Left cardiac atrium (tissue), 4 donors: ENCODE data around the gene TMEM266. TPM values are rescaled to one million over a fixed set of nuclear protein-coding genes. Genes with fewer than 3 reads are reported as not detected.

Source experiments
- ATAC-seq, 2 donors: fragments of 200-7000 bp; cut with Tn5 transposase; one replicate each; pipeline ENCODE4 v1.9.1; 2020; ENCODE audit warnings: mild to moderate bottlenecking in 2 of 2, moderate library complexity in 2 of 2
- DNase-seq: peaks from one replicate; pipeline ENCODE4 v3.0.0-alpha.2; 2020
- intact Hi-C, 2 donors: fragments of 100-400 bp; cut with DNase I; formaldehyde crosslinking; loops; one replicate each; pipeline versions ENCODE4 v1.14.1 to v1.15.1; 2022 to 2023
- total RNA-seq, 2 donors: library from RNA; stranded (reverse); fragmentation: NEBNext Ultra II Directional; extraction: Animal tissue kit (Norgen Biotek cat#: 25700); gene quantifications; one replicate each; pipeline ENCODE4 v1.2.1, GENCODE V29; 2021
- donor health status: DM: no; HTN: yes; CAD: no.
- donor health status: DM: no; HTN: yes; CAD: no; lungs with severe emphysema.
- donor health status: DM: yes; HTN: yes; CAD: no.
- donor health status: Dilated cardiomyopathy.

TMEM266 gene
- total RNA-seq, 2 donors from 2014 or later, result 0.12 to 0.29 TPM

DNA sequence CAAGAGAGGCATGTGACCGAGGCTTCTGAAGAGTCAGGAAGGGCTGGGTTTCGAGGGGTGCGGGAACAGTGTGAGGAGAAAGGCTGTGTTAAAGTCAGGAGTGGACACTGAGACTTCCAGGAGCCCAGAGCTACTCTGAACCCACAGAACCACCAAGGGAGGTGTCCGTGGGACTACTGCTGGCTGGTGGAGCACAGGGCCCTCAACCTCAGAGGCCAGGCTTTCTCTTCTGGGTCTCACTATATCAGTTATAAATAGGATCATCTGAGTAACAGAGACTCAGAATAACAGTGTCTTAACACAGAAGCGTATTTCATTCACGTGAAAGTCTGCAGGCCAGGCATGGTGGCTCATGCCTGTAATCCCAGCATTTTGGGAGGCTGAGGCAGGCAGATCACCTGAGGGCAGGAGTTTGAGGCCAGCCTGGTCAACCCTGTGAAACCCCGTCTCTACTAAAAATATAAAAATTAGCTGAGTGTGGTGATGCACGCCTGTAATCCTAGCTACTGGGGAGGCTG is 113.6 kb downstream of the TMEM266 start:
- intact Hi-C loops, result no loop called here
- DNase-seq (no peak), ATAC-seq (no peak)

DNA sequence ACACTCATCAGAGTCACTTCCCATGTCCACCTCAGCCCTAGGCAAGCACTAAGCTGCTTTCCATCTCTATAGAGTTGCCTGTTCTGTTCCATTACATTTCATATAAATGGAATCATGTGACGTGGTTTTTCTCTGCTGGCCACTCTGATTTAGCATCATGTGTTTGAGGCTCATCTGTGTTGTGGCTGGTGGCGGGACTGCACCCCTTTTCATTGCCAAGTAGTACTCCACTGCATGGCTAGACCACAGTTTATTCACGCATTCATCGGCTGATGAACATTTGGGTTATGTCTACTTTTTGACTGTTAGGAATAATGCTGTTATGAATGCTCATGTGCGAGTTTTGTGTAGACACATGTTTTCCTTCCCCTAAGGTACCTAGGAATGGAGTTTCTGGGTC is 114.9 kb downstream of the TMEM266 start:
- intact Hi-C loops, result no loop called here
- ATAC-seq (no peak), DNase-seq (no peak)

DNA sequence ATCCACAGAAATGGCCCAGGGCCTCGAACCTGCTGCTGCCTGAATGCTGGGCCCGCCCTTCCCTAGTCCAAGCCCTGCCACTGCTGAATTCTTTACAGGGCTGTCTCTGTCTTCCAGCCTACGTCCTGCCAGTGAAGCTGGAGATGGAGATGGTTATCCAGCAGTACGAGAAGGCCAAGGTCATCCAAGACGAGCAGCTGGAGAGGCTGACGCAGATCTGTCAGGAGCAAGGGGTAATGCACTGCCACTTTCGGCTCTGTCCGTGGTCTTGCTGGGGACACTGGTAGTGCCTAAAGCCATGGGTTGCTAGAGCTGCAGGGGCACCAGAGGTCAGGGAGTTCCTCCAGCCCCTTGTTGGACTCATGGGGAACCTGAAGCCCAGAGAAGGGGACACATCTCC is 115.7 kb downstream of the TMEM266 start:
- DNase-seq (no peak), ATAC-seq (no peak)
- intact Hi-C loops, result no loop called here

DNA sequence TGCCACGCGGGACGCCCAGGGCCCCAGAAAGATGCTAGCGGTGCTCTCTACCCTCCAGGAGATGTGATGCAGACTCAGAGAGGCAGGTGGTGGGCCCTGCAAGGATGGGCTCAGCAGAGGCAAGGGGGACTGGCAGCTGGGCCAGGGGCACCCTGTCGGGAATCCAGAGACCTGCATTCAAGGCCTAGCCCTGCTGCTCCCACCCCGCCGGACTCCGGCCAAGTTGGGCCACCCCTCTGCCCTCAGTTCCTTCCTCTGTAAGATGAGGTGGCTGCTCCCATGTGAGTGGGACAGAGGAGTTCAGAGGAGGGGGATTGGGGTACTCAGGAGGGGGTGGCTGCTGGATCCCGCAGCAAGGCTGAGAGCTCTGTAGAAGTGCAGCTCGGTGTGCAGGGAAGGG is 116.3 kb downstream of the TMEM266 start:
- intact Hi-C loops, result no loop called here
- DNase-seq (no peak), ATAC-seq (no peak)

DNA sequence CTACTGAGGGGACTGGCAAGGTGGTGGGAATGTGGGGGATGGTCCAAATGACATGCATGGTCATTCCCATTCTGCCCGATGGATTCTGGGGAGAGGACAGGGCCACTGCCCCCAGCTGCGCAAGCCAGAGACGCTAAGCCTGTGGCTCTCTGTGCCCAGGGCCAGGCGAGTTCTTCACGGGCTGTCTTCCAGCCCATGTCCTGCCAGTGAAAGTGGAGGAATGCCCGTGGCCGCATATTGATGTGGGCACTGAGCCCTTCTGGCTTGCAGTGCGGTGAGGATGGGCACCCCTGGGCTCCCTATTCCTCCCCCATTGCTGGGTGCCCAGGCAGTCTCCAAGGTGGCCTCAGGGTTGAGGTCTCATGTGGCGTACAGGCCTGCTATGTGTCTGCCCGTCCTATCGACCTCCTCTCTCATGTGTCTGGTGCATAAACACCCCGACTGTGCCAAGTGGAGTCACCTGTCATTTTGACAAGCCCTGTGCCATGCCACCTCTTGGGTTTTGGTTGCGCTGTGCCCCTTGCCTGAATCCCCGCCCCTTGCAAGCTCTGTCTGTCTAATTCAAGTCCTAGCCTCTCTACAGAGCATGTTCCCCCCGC is 116.8 kb downstream of the TMEM266 start:
- DNase-seq (no peak), ATAC-seq (no peak)
- intact Hi-C loops, result no loop called here

DNA sequence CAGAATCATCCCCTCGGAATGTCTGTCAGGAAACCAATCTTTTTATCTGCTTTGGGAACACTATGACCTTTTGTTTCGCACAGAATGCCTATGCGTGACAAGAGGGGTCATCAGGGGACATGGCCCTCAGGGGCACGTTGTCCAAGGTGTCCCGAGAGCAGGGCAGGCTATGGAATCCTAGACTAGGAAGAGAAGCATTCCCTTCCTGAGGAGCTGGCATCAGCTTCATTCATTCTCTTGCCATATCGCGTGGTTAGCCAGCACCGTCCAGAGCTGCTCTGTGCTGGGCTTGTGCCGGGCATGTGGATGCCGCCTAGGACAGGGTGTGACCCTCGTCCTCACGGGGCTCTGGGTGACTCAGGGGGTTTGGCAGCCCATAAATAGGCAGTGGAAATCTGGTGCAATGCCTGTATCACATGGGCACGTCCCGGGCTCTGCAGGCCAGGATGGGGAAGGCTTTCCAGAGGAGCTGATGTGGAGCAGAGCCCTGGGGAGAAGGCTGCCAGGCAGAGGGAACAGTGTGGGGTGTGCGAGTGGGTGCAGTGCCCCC is 117.8 kb downstream of the TMEM266 start:
- ATAC-seq, result peak; percentile 70 to 81
- intact Hi-C loops, result no loop called here
- DNase-seq, result peak; percentile 61

DNA sequence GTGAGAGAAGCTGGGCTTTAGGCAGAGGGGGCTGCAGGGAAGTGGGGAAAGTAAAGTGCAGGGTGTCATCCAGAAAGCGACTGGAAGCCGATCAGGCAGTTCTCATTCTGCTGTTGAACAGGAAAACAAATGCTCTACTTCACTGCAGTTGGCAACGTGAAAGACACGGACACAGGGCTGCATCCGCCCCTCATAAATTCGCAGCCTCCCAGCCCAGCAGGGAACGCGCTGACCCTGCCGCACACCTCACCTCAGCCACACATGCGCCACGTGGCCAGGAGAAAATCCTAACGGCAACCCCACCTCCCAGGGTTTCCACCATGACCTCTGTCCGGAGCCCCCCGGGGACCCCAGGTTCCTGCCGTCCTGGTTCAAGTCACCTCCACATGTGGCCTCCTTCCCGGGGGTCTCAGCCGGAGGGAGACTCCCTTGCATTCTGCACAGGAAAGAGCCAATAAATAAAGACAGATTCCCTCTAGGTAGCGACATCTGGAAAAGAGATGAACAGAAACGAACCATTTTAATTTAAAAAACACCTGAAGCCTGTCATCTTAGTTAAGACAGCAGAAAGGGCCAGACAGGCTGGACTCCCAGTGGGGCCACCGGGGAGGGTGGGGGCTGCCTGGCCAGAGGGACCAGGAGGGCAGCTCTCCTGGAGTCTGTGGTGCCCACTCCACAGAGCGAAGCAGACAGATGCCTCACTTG is 118.7 kb downstream of the TMEM266 start:
- ATAC-seq, result no peak
- intact Hi-C loops, result no loop called here
- DNase-seq, result no peak

DNA sequence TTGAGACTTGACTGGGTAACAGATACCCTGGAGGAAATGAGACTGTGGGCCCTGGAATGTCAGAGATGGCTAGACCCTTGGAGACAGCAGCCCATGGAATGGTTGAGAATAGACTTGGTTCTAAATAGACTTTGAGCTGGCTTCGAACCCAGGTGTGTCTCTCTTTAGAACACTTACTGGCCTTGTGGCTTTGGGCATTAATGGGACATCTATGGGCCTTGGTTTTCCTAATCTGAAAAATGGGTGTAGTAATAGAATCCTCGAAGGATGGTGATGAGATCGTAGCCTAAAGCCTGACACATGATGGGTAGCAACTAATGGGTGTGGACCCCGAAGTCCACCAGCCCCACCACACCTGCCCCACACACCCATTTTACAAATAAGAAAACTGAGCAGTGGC is 119.2 kb downstream of the TMEM266 start:
- DNase-seq (no peak), ATAC-seq (no peak)
- intact Hi-C loops, result no loop called here

DNA sequence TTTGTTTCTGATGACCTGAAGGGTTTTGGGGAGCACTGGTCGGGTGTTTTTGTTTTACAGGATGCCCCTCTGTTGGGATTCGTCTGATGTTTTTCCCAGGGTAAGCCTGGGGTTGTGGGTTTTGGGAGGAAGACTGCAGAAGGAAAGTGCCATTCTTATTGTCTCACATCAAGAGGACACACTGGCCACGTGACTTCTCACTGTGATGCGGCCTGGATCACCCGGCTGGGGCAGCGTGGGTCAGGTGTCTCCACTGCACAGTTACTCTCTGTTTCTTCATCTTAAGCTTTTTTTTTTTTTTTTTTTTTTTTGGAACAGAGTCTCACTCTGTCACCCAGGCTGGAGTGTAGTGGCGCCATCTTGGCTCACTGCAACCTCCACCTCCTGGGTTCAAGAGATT is 120.5 kb downstream of the TMEM266 start:
- intact Hi-C loops, result no loop called here
- ATAC-seq (no peak), DNase-seq (no peak)

DNA sequence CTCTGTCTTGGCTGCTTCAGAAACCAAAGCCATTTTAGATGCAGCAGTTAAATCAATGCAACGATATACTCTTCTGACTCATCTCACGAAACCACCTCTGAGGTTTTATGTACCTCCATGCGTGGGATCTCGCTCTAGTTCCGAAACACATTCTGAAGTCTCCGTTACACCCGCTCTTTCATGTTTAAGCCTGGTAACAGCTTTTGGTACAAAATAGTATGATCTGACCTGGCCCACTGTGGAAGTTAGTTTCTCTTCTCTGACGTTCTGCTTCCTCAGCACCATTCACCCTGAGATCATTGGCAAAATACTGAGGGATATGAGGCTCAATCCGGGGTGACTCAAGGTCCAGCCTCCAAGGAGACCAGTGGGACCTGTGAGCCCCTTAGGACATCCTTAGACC is 121.9 kb downstream of the TMEM266 start:
- ATAC-seq (no peak), DNase-seq (no peak)
- intact Hi-C loops, result no loop called here

DNA sequence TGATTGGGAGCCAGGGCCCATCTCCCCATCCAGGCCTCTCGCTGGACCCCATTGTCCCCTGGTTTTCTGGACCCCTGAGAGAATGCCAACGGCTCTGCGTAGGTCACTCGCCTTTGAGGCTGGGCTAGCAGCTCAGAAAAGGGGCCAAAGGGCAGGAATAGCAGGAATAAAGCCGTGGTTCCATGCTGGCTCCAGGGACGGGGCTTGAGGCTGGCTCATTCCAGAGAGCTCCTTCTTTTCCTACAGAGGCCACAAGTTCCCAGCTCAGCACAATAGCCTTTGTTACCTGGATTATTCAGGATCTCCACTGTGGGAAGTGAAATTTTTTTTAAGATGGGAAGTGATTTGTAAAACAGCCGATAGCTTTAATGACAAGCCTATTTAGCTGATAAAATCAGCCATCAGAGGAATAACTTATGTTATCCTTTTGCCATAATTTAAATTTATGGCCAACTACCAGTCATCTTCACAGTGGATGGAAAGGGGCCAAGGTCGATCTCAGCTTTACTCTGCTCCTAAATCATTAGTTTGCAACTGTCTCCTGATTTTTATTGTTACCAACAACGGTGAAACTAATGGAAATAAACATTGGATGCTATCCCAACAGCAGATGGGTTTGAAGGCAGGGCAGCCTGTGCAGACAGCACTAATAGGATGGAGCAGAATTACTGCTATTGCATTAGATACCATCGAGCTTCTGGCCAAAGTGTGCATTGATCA is 124.3 kb downstream of the TMEM266 start:
- intact Hi-C loops, result no loop called here
- DNase-seq, result no peak
- no peak for ATAC-seq

DNA sequence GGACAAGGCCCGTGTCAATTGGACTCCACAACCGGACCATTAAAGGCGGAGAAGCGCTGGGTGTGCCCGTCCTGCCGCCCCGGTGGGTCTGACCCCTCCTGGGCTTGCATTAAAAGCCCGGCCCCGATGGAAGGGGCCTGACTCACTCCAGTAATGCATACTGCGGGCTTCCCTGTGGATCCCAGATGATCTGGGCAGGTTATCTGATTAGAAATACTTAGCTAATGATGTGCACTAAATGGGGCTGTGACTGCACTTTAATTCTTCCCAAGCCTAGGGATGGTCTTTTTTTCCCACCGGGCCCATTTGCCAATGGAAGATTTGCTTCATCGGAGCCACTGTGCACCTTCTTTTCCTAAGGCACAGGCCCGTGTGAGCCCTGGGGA is 124.9 kb downstream of the TMEM266 start:
- ATAC-seq (no peak), DNase-seq (no peak)
- intact Hi-C loops, result no loop called here

DNA sequence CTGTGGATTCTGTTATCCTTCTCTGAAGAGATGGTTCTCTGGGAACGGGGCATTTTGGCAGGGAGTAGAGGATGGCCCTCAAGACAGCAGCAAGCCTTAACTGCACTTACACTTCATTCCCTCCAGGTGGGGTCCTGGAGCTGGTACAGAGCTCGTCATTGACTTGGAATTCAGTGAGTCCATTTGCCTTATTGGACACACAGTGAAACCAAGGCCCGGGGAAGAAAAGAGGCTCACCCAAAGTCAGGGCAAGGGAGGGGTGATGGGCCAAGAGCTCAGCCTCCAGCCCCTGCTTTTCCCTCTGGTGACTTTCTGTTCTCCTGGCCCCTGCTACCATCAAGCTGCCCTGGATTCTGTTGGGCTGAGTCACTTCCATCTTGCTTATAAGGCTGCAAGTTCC is 125.9 kb downstream of the TMEM266 start:
- DNase-seq, result no peak
- ATAC-seq, result peak in 1 of 2 donors; percentile 22
- intact Hi-C loops, result no loop called here

DNA sequence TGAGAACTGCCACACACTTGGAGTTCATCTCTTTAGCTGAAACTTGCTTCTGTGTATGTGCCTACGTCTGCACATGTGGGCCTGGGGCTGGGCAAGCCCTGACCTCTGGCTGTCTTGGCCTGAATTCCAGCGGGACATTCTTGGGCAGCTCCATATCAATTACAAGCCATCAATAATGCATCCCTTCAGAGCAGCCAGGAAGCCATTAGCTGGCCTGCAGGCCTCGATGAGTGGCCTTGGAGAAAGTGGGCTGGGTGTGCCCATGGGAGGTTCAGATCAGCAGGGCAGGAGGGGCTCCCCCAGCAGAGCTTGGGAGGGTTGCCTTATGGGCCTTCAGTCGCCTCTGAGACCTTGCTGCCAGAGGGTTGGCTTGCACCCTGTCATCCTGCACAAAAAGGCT is 127.4 kb downstream of the TMEM266 start:
- DNase-seq, result no peak
- intact Hi-C loops, result no loop called here
- ATAC-seq, result no peak

DNA sequence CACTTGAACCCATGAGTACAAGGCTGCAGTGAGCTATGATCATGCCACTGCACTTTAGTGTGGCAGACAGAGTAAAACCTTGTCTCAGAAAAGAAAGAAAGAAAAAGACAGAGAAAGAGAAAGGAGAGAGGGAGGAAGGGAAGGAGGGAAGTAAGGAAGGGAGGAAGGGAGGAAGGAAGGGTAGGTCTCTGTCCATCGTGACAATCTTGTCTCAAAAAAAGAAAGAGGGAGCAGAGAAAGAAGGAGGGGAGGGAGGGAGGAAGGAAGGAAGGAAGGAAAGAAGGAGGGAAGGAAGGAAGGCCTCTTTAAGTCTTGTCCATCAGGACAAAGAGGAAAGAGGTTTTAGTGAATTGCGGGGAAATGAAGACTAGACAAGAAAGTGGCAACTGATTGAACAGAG is 129.3 kb downstream of the TMEM266 start:
- ATAC-seq (no peak), DNase-seq (no peak)
- intact Hi-C loops, result no loop called here

DNA sequence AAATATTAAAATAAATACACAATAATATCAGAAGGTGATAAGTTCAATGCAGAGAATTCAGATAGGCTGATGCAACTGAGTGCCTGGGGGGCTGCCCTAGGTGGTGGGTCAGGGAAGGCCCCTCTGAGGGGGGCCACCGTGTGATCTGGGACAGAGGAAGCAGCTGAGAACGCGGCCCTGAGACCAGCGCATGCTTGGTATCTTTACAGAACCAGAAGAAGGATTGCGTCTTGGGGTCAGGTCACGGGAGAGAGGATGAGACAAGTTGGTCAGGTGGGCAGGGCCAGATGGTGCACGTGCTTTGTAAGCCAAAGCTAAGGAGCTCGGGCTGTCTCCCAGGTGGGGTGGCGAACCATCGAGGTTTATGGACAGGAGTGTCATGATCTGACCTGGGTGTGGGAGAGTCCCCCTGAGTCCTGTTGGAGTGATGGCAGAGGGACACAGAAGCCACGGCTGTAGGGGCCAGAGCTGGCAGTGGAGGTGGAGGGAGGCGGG is 130.3 kb downstream of the TMEM266 start:
- DNase-seq (no peak), ATAC-seq (peak in 1 of 2 donors; percentile 6)
- intact Hi-C loops, result no loop called here

DNA sequence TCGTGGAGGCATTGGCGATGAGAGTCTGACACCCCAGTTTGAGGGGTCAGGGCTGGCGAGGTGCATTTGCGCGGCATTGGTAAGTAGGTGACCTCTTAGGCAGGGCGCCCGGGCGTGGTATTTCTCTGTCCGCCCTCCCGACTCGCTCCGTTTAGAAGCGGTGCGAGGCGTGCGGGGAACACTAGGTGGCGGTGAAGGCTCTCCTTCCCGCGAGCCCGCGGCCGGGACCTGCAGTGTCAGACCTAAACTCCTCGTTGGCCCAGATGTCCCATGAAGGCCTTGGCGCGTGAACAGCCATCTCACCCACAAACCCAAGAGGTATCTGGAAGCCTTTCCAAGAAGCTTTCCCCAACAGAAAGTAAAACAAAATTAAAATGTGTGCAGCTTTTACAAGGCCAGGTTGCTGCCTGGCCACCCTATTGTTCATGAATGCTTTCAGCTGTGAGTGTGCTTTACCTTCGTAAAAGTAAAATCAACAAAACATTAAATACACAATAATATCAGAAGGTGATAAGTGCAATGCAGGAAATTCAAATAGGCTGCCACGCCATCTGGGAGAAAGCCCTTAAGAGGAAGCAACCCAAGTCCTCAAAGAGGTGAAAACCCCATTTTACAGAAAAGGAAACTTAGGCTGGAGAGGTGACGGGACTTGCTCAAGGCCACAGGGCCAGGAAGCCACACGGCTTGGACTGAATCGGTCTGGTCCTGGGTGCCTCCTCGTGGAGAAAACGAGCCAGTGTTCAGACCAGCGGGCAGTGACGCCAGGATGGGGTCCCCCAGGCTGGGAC is 131.2 kb downstream of the TMEM266 start:
- DNase-seq (peak; percentile 84), ATAC-seq (peak; percentile 88 to 91)
- intact Hi-C loops, result no loop called here

DNA sequence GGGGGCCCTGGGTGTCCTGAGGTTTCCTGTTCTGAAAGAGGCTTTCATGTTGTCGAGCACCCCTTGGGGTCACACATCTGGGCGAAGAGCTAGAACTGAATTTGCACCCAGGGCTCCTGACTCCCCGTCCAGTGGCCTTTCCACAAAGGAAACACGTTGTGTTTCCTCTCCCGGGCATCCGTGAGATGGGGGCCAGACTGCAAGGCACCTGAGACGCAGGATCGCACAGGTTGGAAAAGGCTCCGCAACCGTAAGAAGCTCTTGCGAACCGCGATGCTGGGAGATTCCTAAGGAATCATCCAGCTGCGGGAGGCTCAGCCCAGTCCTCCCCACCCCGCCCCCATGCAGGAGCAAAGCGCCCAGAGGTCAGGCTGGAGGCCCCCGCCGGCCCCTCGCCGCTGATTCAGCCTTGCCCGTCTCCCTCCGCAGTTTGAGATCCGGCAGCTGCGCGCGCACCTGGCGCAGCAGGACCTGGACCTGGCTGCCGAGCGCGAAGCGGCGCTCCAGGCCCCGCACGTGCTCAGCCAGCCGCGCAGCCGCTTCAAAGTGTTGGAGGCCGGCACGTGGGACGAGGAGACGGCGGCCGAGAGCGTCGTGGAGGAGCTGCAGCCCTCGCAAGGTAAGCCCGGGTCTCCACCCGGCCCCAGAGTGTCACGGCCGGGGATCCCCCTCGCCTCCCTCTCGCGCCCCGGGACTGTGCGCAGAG is 131.9 kb downstream of the TMEM266 start:
- no peak for ATAC-seq
- intact Hi-C loops, result no loop called here
- no peak for DNase-seq

DNA sequence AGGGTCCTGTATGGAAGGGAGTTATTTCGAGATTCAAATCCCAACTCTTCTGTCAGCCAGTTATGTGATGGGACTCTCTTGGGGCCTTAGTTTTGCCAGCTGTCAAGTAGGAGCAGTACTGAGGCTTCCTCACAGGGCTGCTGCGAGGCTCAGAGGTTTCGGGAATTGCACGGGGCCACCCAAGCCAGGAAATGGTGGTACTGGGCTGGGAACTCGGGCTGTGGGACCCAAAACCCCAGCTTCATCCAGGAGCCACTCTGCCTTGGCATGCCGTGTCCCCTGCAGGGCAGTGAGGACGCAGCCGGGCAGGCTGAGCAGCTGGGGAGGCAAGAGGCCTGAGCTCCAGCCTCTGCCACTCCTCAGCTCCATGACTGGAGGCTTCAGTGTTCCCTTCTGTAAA is 132.9 kb downstream of the TMEM266 start:
- no peak for DNase-seq
- no peak for ATAC-seq
- intact Hi-C loops, result no loop called here
